Brain microvascular endothelial cell (primary cell): ENCODE measurements around the gene NDUFA5.

Source experiments
- DNase-seq: peaks from one replicate; pipeline ENCODE4 v3.0.0-alpha.2; 2020
- H3K27ac ChIP-seq: fragments of 250-450 bp; sonication (Bioruptor Pico); 2 replicates; pipeline ENCODE4 v1.5.1; 2020; ENCODE audit warnings: mild to moderate bottlenecking, moderate library complexity
- H3K27me3 ChIP-seq: fragments of 250-450 bp; sonication (Bioruptor Pico); replicated peaks from 2 replicates; pipeline ENCODE4 v1.5.1; 2020; ENCODE audit warnings: mild to moderate bottlenecking
- H3K36me3 ChIP-seq: fragments of 250-450 bp; sonication (Bioruptor Pico); replicated peaks from 2 replicates; pipeline ENCODE4 v1.5.1; 2020; ENCODE audit warnings: mild to moderate bottlenecking
- H3K4me3 ChIP-seq: 2 replicates; pipeline ENCODE4 v1.5.1; 2011; ENCODE audit warnings: low read depth, mild to moderate bottlenecking, control low read depth, low read length, moderate library complexity
- in situ Hi-C: cut with HindIII; loops from 2 replicates; pipeline ENCODE4 v1.10.0; 2017; ENCODE audit warnings: low sequenced_read_pairs, low pct_ligation_motif_present
- TF ChIP-seq, protein P1 (sequence below): IDR thresholded peaks from 2 replicates; pipeline ENCODE4 v1.5.1; 2011; ENCODE audit warnings: low read depth, mild to moderate bottlenecking, moderate library complexity, low read length, control low read depth, inconsistent platforms; ENCODE audit errors: missing control alignments

The NDUFA5 gene

DNA sequence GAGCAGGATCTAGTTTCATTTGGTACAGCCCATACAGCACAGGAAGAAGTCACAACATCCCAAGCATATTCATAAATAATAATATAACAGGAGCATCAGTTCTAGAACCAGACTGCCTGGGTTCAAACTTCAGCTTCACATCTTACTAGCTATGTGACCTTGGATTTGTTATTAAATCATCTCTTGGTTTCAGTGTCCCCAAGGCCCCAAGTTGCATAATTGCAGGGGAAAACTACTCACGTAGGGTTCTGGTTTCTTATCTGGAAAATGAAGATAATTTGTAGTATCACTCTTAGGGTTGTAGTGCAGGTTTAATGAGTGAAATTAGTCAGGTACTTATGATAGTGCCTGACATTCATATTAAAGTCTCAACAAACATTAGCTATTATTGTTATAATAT is 17.7 kb downstream of the NDUFA5 start:
- no peak for DNase-seq
- no peaks in the 10 kb centered on the region for H3K36me3 ChIP-seq
- H3K27me3 ChIP-seq: no peaks in the 10 kb centered on the region
- TF ChIP-seq, protein P1, sequence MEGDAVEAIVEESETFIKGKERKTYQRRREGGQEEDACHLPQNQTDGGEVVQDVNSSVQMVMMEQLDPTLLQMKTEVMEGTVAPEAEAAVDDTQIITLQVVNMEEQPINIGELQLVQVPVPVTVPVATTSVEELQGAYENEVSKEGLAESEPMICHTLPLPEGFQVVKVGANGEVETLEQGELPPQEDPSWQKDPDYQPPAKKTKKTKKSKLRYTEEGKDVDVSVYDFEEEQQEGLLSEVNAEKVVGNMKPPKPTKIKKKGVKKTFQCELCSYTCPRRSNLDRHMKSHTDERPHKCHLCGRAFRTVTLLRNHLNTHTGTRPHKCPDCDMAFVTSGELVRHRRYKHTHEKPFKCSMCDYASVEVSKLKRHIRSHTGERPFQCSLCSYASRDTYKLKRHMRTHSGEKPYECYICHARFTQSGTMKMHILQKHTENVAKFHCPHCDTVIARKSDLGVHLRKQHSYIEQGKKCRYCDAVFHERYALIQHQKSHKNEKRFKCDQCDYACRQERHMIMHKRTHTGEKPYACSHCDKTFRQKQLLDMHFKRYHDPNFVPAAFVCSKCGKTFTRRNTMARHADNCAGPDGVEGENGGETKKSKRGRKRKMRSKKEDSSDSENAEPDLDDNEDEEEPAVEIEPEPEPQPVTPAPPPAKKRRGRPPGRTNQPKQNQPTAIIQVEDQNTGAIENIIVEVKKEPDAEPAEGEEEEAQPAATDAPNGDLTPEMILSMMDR: no peak
- no peak overlapping the region for H3K27ac ChIP-seq
- in situ Hi-C loops: no loop called here
- H3K4me3 ChIP-seq: no peak overlapping the region

- no peak for DNase-seq
- TF ChIP-seq, protein P1: no peak
- peak overlapping the region; percentile 63 for H3K27ac ChIP-seq
- in situ Hi-C loops: no loop called here
- no peaks in the 10 kb centered on the region for H3K27me3 ChIP-seq
- H3K4me3 ChIP-seq: no peak overlapping the region
- H3K36me3 ChIP-seq: no peaks in the 10 kb centered on the region
Observed at GRCh38 chr7:123538897-123539296, 18.7 kb downstream of the NDUFA5 start.

DNA sequence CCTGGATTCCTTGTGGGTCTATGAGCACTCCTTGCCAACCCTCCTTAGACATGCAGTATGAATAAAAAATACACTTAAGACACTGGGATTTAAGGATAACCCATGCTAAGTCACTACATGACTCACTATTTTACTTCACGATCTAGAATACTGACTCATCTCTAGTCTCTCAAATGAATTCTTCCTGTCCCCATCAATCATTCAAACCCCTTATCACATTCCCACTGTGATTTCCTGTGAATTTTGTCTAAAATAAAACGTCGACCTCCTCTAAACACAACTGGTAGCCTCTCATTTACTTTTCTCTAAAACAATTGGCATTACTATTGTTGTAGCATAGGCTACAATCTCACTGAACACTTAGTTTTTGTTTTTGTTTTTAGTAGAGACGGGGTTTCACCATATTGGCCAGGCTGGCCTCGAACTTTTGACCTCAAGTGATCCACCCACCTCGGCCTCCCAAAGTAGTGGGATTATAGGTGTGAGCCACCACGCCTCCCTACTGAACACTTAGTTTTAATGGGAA is 19.4 kb downstream of the NDUFA5 start:
- TF ChIP-seq, protein P1: no peak
- peak; percentile 36 for DNase-seq
- Histone ChIP-seq H3K36me3 (no peaks in the 10 kb centered on the region), H3K4me3 (no peak overlapping the region), H3K27ac (peak overlapping the region; percentile 63), H3K27me3 (no peaks in the 10 kb centered on the region)
- in situ Hi-C loops: no loop called here

DNA sequence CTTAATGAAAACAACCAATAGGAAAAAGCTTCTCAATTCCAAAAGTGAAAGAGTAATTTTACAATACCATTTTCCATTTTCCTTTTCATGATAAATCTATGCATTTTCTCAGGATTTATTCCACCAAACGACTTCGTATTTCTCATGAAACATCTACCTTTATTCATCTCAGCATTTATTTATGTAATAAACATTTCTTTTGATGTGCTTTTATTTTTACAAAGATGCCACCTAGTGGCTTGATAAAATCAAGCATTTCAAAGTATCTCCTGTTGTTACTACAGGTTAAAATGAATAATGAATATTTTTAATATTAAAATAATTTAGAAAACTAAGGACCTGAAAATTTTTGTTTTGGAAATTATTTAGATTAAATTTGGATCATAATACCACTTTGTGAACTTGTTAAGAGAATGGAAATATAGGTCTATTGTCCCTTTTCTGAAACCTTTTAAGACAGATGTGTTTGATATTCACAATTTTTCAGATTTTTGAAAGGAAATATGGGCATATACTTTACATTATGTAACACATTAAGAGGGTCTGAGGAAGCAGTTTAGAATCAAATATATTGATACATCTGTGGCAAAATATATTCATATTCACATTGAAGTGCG is 20.5 kb downstream of the NDUFA5 start:
- Histone ChIP-seq H3K36me3 (no peaks in the 10 kb centered on the region), H3K4me3 (no peak overlapping the region), H3K27ac (peak overlapping the region; percentile 63), H3K27me3 (no peaks in the 10 kb centered on the region)
- TF ChIP-seq, protein P1: peak; percentile 37
- in situ Hi-C loops: no loop called here
- DNase-seq: peak; percentile 6

- no peak for DNase-seq
- Histone ChIP-seq H3K27me3 (no peaks in the 10 kb centered on the region), H3K36me3 (no peaks in the 10 kb centered on the region), H3K4me3 (no peak overlapping the region), H3K27ac (no peak overlapping the region)
- TF ChIP-seq, protein P1: no peak
- in situ Hi-C loops: no loop called here
Observed at GRCh38 chr7:123535517-123535916, 22.1 kb downstream of the NDUFA5 start.
